ENCODE measurements around the gene CWC15. TPM values are rescaled to one million over a fixed set of nuclear protein-coding genes. Genes with fewer than 3 reads are reported as not detected.
A peak's percentile ranks its signal among the peaks of the same experiment; 100 is the strongest.
"Not testable (repeated sequence)": the region's sequence is repeated elsewhere in the genome, so short reads cannot be mapped to it uniquely, and the experiment has no call there.

CWC15 gene
- total RNA-seq (2021; fragmentation: NEBNext Ultra II Directional; extraction: Animal tissue kit (Norgen Biotek cat#: 25700)), result 10 to 100 TPM; 54.4 to 84.5 (median 64.5) TPM
- long read RNA-seq, transcript CWC15-201 (7 exons, 1,576 nt), result major isoform, 49 of 72 reads
- long read RNA-seq, partial matches to known transcripts, result 14 of 72 reads
- long read RNA-seq, other reads (novel, unspliced or antisense), result 7 of 72 reads

GRCh38 chr11:94973099-94973968 is at the start of gene CWC15, which contains the start of gene KDM4D:
Gene CWC15, minus strand, starts transcription at chr11:94973556. Its CDS starts 1,371 bp downstream, at chr11:94972185.
Gene KDM4D, plus strand, starts transcription at chr11:94973709. Its CDS starts 23,664 bp downstream, at chr11:94997373.
- peaks cover 43% of the 10 kb centered on the region for H3K4me1 Mint-ChIP-seq (ENCODE audit: low read depth)
- H3K27ac Mint-ChIP-seq, result peak within 1 kb of the TSS; percentile 86
- H3K9me3 Mint-ChIP-seq, result no peaks in the 10 kb centered on the region
- H3K4me3 Mint-ChIP-seq, result peak within 1 kb of the TSS; percentile 94
- H3K36me3 Mint-ChIP-seq (ENCODE audit: low read depth), result peaks cover 27% of the 10 kb centered on the region
- H3K27me3 Mint-ChIP-seq (ENCODE audit: insufficient read depth), result peaks cover 1% of the 10 kb centered on the region; the same call in 1 of the 2 replicates
- DNase-seq, result peak; percentile 92
- TF ChIP-seq CTCF (IDR thresholded peaks at IDR 0.05), result no peak

GRCh38 chr11:95021468-95021867 is 48.1 kb upstream of the CWC15 start:
- H3K27me3 Mint-ChIP-seq (ENCODE audit: insufficient read depth); H3K36me3 Mint-ChIP-seq (ENCODE audit: low read depth); H3K4me1 Mint-ChIP-seq (ENCODE audit: low read depth); DNase-seq; H3K9me3 Mint-ChIP-seq; H3K27ac Mint-ChIP-seq; H3K4me3 Mint-ChIP-seq: not testable (repeated sequence)

DNA sequence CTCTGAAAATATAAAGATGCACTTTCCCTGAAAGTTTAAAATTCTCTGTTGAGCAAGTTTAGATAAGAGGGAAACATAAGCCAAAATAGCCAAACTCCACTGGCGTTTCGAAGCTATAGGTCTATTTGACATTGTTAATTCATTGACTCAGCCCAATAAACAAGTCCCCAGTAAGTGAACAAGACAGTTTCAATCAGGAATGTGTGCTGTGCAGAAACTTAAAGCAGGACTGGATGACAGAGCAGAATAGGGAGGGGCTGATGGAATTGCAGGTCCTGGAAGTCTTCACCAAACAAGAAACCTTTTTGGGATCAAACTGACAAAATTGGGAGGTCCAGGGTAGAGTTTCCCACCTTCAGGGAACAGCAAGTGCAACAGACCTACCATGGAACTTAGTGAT is 42.8 kb upstream of the CWC15 start:
- Mint-ChIP-seq H3K27me3 (ENCODE audit: insufficient read depth) (peaks cover 6% of the 10 kb centered on the region; the same call in 1 of the 2 replicates), H3K36me3 (ENCODE audit: low read depth) (no peaks in the 10 kb centered on the region), H3K27ac (no peak overlapping the region), H3K9me3 (no peaks in the 10 kb centered on the region), H3K4me3 (no peak overlapping the region), H3K4me1 (ENCODE audit: low read depth) (no peaks in the 10 kb centered on the region)
- no peak for DNase-seq
- TF ChIP-seq CTCF (IDR thresholded peaks at IDR 0.05), result no peak

GRCh38 chr11:95014184-95014821 is 40.9 kb upstream of the CWC15 start:
- no peak for TF ChIP-seq CTCF (IDR thresholded peaks at IDR 0.05)
- no peak for DNase-seq
- Mint-ChIP-seq H3K36me3 (ENCODE audit: low read depth) (no peaks in the 10 kb centered on the region), H3K27ac (no peak overlapping the region), H3K9me3 (no peaks in the 10 kb centered on the region), H3K4me3 (no peak overlapping the region), H3K27me3 (ENCODE audit: insufficient read depth) (peaks cover 10% of the 10 kb centered on the region), H3K4me1 (ENCODE audit: low read depth) (no peaks in the 10 kb centered on the region)

GRCh38 chr11:95011376-95011775 is 38.0 kb upstream of the CWC15 start:
- H3K27me3 Mint-ChIP-seq (ENCODE audit: insufficient read depth), result peaks cover 17% of the 10 kb centered on the region
- H3K36me3 Mint-ChIP-seq (ENCODE audit: low read depth), result no peaks in the 10 kb centered on the region
- H3K27ac Mint-ChIP-seq, result no peak overlapping the region
- no peak for TF ChIP-seq CTCF (IDR thresholded peaks at IDR 0.05)
- H3K9me3 Mint-ChIP-seq, result no peaks in the 10 kb centered on the region
- DNase-seq, result no peak
- no peak overlapping the region for H3K4me3 Mint-ChIP-seq
- no peaks in the 10 kb centered on the region for H3K4me1 Mint-ChIP-seq (ENCODE audit: low read depth)
